GM23338 (cell line): ENCODE measurements around the gene TMEM217. TPM values are rescaled to one million over a fixed set of nuclear protein-coding genes. Genes with fewer than 3 reads are reported as not detected.

Experiments used
- ATAC-seq: fragments of 200-7000 bp; cut with Tn5 transposase; 3 replicates; pipeline ENCODE4 v1.9.1; 2020
- DNase-seq: peaks from one replicate; pipeline ENCODE4 v3.0.0-alpha.2; 2015; ENCODE audit warnings: low spot score
- H2AFZ ChIP-seq: fragments of 200-600 bp; sonication (generic); 2 replicates; pipeline ENCODE4 v1.8.0; 2016; ENCODE audit warnings: antibody characterized with exemption, mild to moderate bottlenecking, moderate library complexity
- H3F3A ChIP-seq: fragments of 200-600 bp; sonication (generic); replicated peaks from 2 replicates; pipeline ENCODE4 v1.8.0; 2017; ENCODE audit warnings: antibody characterized with exemption, mixed run types, low read depth
- H3K27ac ChIP-seq: fragments of 200-600 bp; sonication (generic); 2 replicates; pipeline ENCODE4 v1.6.1; 2016; ENCODE audit warnings: low read depth
- H3K27me3 ChIP-seq: fragments of 200-600 bp; sonication (generic); 2 replicates; pipeline ENCODE4 v1.8.0; 2016; ENCODE audit warnings: mild to moderate bottlenecking, mixed run types, moderate library complexity; ENCODE audit not compliant: insufficient read depth
- H3K36me3 ChIP-seq: fragments of 200-600 bp; sonication (generic); 2 replicates; pipeline ENCODE4 v1.8.0; 2016; ENCODE audit warnings: mild to moderate bottlenecking; ENCODE audit not compliant: insufficient read depth
- H3K4me1 ChIP-seq: fragments of 200-600 bp; sonication (generic); 2 replicates; pipeline ENCODE4 v1.8.0; 2016; ENCODE audit warnings: mild to moderate bottlenecking, moderate library complexity; ENCODE audit not compliant: insufficient read depth
- H3K4me2 ChIP-seq: fragments of 200-600 bp; sonication (generic); 2 replicates; pipeline ENCODE4 v1.7.1; 2017; ENCODE audit warnings: mixed run types
- H3K4me3 ChIP-seq: fragments of 200-600 bp; sonication (generic); 2 replicates; pipeline ENCODE4 v1.6.1; 2016; ENCODE audit warnings: mixed run types
- H3K79me2 ChIP-seq: fragments of 200-600 bp; sonication (generic); replicated peaks from 2 replicates; pipeline ENCODE4 v1.8.0; 2017; ENCODE audit warnings: mild to moderate bottlenecking; ENCODE audit not compliant: insufficient read depth
- H3K9me2 ChIP-seq: fragments of 200-600 bp; sonication (generic); 2 replicates; pipeline ENCODE4 v1.8.0; 2017; ENCODE audit not compliant: insufficient read depth
- H4K20me1 ChIP-seq: fragments of 200-600 bp; sonication (generic); replicated peaks from 2 replicates; pipeline ENCODE4 v1.8.0; 2017; ENCODE audit warnings: mild to moderate bottlenecking; ENCODE audit not compliant: insufficient read depth
- H3K27ac Mint-ChIP-seq: 2 replicates; pipeline ENCODE4 v1.8.0; 2020; ENCODE audit warnings: inconsistent platforms, mild to moderate bottlenecking, moderate library complexity, mixed read lengths
- H3K27me3 Mint-ChIP-seq: 3 replicates; pipeline ENCODE4 v1.8.0; 2022; ENCODE audit warnings: low read depth, mild to moderate bottlenecking, moderate library complexity, mixed read lengths, inconsistent platforms; ENCODE audit not compliant: insufficient read depth, poor library complexity
- H3K36me3 Mint-ChIP-seq: 3 replicates; pipeline ENCODE4 v1.8.0; 2021; ENCODE audit warnings: low read depth, mild to moderate bottlenecking, inconsistent platforms, moderate library complexity, mixed read lengths
- H3K4me1 Mint-ChIP-seq: 3 replicates; pipeline ENCODE4 v1.8.0; 2020; ENCODE audit warnings: mild to moderate bottlenecking, inconsistent platforms, mixed read lengths
- H3K4me3 Mint-ChIP-seq: 3 replicates; pipeline ENCODE4 v1.8.0; 2021; ENCODE audit warnings: moderate library complexity, mild to moderate bottlenecking, inconsistent platforms, mixed read lengths
- H3K9me3 Mint-ChIP-seq: 3 replicates; pipeline ENCODE4 v1.8.0; 2020; ENCODE audit warnings: moderate library complexity, mild to moderate bottlenecking, inconsistent platforms, mixed read lengths
- CREB1 ChIP-seq: fragments of 250-450 bp; sonication (Bioruptor Pico); IDR thresholded peaks from 2 replicates; pipeline ENCODE4 v1.5.0; 2020; ENCODE audit warnings: low read depth, mild to moderate bottlenecking, moderate library complexity
- EZH2phosphoT487 ChIP-seq: fragments of 200-600 bp; sonication (generic); IDR thresholded peaks from one replicate; pipeline ENCODE4 v1.8.1; 2018; ENCODE audit warnings: antibody characterized with exemption; ENCODE audit not compliant: unreplicated experiment
- POLR2AphosphoS5 ChIP-seq: IDR thresholded peaks from 2 replicates; pipeline ENCODE4 v1.6.1; 2016; ENCODE audit warnings: antibody characterized with exemption, low read depth
- ZNF114 ChIP-seq: fragments of 250-450 bp; sonication (Bioruptor Pico); IDR thresholded peaks from 2 replicates; pipeline ENCODE4 v1.5.0; 2020; ENCODE audit warnings: mild to moderate bottlenecking, moderate library complexity
- ZNF462 ChIP-seq: fragments of 250-450 bp; sonication (Bioruptor Pico); IDR thresholded peaks from 2 replicates; pipeline ENCODE4 v1.5.0; 2020; ENCODE audit warnings: mild to moderate bottlenecking, moderate library complexity
- polyA plus RNA-seq: library from polyadenylated mRNA; unstranded; fragments of >200 nt; fragmentation: Nextera tagmentation; extraction: Ambion mirVana; gene quantifications from 2 replicates; pipeline ENCODE4 v1.2.1, GENCODE V29; 2016
- total RNA-seq: library from RNA; depleted of rRNA; stranded (reverse); fragments of >200 nt; shearing (Covaris generic); gene quantifications from 2 replicates; pipeline ENCODE4 v1.2.3, GENCODE V29; 2014
- TF ChIP-seq, protein P1 (sequence below), 2 experiments: fragments of 200-600 bp in 1 of 2; sonication (generic) in 1 of 2; conservative IDR thresholded peaks; 2 replicates each; pipeline versions ENCODE4 v1.5.1 to v1.6.1; 2016 to 2017; ENCODE audit warnings: antibody characterized with exemption in 2 of 2, low read depth in 2 of 2, mild to moderate bottlenecking in 2 of 2, moderate library complexity in 1 of 2
- TF ChIP-seq, protein P2 (sequence below): IDR thresholded peaks from one replicate; pipeline ENCODE4 v1.6.1; 2018; ENCODE audit warnings: antibody characterized with exemption; ENCODE audit not compliant: unreplicated experiment

The TMEM217 gene
- total and polyA plus RNA-seq, 2 experiments from 2014 or later = 1.3 TPM; not detected in 1

DNA sequence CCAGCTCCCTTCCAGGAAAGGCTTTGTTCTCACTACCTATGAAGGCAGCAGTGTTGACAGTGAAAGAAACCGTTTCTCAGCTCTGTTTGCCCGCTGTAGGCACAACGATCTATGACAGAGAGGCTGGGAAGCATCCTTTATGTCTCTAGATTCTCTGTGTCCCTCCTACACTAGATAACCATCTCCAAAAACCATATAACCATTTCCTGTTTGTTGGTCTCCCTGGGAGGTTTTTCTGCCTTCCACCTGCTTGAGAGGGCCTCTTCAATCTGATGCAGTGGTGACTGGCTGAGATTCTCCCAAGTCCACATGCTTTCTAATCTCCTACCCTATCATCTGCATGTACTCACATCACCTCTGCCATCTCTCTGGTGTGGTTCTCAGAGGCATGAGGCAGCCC is 32.0 kb upstream of the TMEM217 start:
- DNase-seq (no peak), ATAC-seq (no peak)
- Histone ChIP-seq H4K20me1 (no peaks in the 10 kb centered on the region; the same call in 1 of the 2 replicates), H3K79me2 (no peaks in the 10 kb centered on the region), H3K9me2 (no peaks in the 10 kb centered on the region), H3F3A (no peaks in the 10 kb centered on the region), H3K4me1 (no peaks in the 10 kb centered on the region), H2AFZ (no peak overlapping the region), H3K27me3 (no peaks in the 10 kb centered on the region), H3K36me3 (peaks cover 26% of the 10 kb centered on the region), H3K27ac (no peak overlapping the region), H3K4me2 (no peak overlapping the region), H3K4me3 (no peak overlapping the region)
- Mint-ChIP-seq H3K4me1 (no peaks in the 10 kb centered on the region), H3K9me3 (no peaks in the 10 kb centered on the region), H3K27me3 (no peaks in the 10 kb centered on the region), H3K4me3 (no peak overlapping the region), H3K36me3 (peaks cover 45% of the 10 kb centered on the region), H3K27ac (no peak overlapping the region)
- TF ChIP-seq EZH2phosphoT487 = no peak
- no peak for TF ChIP-seq ZNF114 (CRISPR knock-in tag)
- TF ChIP-seq POLR2AphosphoS5 = no peak
- TF ChIP-seq ZNF462 = no peak
- no peak for TF ChIP-seq CREB1 (CRISPR knock-in tag)
- TF ChIP-seq, protein P1, sequence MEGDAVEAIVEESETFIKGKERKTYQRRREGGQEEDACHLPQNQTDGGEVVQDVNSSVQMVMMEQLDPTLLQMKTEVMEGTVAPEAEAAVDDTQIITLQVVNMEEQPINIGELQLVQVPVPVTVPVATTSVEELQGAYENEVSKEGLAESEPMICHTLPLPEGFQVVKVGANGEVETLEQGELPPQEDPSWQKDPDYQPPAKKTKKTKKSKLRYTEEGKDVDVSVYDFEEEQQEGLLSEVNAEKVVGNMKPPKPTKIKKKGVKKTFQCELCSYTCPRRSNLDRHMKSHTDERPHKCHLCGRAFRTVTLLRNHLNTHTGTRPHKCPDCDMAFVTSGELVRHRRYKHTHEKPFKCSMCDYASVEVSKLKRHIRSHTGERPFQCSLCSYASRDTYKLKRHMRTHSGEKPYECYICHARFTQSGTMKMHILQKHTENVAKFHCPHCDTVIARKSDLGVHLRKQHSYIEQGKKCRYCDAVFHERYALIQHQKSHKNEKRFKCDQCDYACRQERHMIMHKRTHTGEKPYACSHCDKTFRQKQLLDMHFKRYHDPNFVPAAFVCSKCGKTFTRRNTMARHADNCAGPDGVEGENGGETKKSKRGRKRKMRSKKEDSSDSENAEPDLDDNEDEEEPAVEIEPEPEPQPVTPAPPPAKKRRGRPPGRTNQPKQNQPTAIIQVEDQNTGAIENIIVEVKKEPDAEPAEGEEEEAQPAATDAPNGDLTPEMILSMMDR (conservative IDR thresholded peaks at IDR 0.05; ENCODE audit: low read depth in 2 of 2) = no peak
- TF ChIP-seq, protein P2, sequence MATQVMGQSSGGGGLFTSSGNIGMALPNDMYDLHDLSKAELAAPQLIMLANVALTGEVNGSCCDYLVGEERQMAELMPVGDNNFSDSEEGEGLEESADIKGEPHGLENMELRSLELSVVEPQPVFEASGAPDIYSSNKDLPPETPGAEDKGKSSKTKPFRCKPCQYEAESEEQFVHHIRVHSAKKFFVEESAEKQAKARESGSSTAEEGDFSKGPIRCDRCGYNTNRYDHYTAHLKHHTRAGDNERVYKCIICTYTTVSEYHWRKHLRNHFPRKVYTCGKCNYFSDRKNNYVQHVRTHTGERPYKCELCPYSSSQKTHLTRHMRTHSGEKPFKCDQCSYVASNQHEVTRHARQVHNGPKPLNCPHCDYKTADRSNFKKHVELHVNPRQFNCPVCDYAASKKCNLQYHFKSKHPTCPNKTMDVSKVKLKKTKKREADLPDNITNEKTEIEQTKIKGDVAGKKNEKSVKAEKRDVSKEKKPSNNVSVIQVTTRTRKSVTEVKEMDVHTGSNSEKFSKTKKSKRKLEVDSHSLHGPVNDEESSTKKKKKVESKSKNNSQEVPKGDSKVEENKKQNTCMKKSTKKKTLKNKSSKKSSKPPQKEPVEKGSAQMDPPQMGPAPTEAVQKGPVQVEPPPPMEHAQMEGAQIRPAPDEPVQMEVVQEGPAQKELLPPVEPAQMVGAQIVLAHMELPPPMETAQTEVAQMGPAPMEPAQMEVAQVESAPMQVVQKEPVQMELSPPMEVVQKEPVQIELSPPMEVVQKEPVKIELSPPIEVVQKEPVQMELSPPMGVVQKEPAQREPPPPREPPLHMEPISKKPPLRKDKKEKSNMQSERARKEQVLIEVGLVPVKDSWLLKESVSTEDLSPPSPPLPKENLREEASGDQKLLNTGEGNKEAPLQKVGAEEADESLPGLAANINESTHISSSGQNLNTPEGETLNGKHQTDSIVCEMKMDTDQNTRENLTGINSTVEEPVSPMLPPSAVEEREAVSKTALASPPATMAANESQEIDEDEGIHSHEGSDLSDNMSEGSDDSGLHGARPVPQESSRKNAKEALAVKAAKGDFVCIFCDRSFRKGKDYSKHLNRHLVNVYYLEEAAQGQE = no peak
